Heart left ventricle (tissue), 13 donors: ENCODE measurements around the gene EFNA5.

ENCODE experiments used
- CTCF ChIP-seq, 12 donors: fragments of 200-600 bp; sonication (generic) in 4 of 12; IDR thresholded peaks; one replicate each; pipeline versions ENCODE4 v1.5.0 to v1.8.0; 2018 to 2022; ENCODE audit warnings: antibody characterized with exemption in 12 of 12, mild to moderate bottlenecking in 5 of 12
- POLR2A ChIP-seq, 2 donors: fragments of 450-650 bp; IDR thresholded peaks; one replicate each; pipeline ENCODE4 v1.6.1; 2017; ENCODE audit warnings: antibody characterized with exemption in 2 of 2, mild to moderate bottlenecking in 2 of 2, moderate library complexity in 2 of 2
- donor health status: ischemic (EF 13 %, LVEDD 7.1; RV severe dilation, severe dysfunction).
- donor health status: DM: no; HTN: yes; CAD: no.
- donor health status: DM: no; HTN: no; CAD: no.
- donor health status: ischemic (EF 25% LVEDD 6.9; RV normal size, moderate dysfunction).
- donor health status: ischemic (EF 25% LVEDD 5.7; RV mildly dilated, moderate dysfunction).
- donor health status: ischemic (EF 35%, LVEDD 5.7; RV mildly dilated, moderate dysfunction).
- donor health status: nonischemic (EF 11% LVEDD 7.7; RV severe dilation, severe dysfunction).
- donor health status: DM: yes; HTN: yes; CAD: no.
- donor health status: PGD.
- donor health status: ischemic (EF 29% LVEDD 5.4; RV normal size, mild dysfunction).
- donor health status: nonischemic (EF 23%, LVEDD 6.1; RV moderate dilation, normal function).

GRCh38 chr5:107461770-107462169, 209.0 kb downstream of the EFNA5 start:
- TF ChIP-seq CTCF (IDR thresholded peaks at IDR 0.05) (no peak), POLR2A (IDR thresholded peaks at IDR 0.05) (no peak)
